Esophagus muscularis mucosa (tissue), 3 donors: ENCODE measurements around the gene BEST3.

Experiments used
- POLR2AphosphoS5 ChIP-seq, 2 donors: sonication (generic); formaldehyde crosslinking; IDR thresholded peaks; one replicate each; pipeline ENCODE4 v1.6.1; 2017; ENCODE audit warnings: antibody characterized with exemption in 2 of 2
- TF ChIP-seq, protein P1 (sequence below), 3 experiments: fragments of 200-600 bp in 2 of 3; fragments of 450-650 bp in 1 of 3; sonication (generic) in 2 of 3; IDR thresholded peaks; one replicate each; pipeline ENCODE4 v1.5.1; 2017 to 2019; ENCODE audit warnings: antibody characterized with exemption in 3 of 3, mild to moderate bottlenecking in 2 of 3, moderate library complexity in 1 of 3

DNA sequence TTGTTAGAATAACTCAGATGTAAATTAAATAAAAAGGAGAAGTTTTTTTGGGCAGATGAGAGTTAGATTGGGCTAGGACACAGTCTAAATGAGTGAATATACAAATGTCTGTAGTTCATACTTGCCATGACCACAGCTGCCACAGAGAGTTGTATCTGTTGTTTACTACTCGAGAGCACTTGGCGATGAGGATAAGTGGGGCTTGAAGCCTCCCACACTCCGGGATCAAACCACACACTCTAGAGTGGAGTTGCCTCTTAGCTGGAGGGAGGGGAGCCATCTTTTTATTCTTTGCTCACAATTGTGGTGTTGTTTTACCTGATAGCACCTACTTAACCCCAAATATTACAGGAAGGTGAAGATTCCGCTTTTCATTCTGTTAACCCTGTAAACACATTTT lies 27.5 kb downstream of the BEST3 start:
- TF ChIP-seq, protein P1, sequence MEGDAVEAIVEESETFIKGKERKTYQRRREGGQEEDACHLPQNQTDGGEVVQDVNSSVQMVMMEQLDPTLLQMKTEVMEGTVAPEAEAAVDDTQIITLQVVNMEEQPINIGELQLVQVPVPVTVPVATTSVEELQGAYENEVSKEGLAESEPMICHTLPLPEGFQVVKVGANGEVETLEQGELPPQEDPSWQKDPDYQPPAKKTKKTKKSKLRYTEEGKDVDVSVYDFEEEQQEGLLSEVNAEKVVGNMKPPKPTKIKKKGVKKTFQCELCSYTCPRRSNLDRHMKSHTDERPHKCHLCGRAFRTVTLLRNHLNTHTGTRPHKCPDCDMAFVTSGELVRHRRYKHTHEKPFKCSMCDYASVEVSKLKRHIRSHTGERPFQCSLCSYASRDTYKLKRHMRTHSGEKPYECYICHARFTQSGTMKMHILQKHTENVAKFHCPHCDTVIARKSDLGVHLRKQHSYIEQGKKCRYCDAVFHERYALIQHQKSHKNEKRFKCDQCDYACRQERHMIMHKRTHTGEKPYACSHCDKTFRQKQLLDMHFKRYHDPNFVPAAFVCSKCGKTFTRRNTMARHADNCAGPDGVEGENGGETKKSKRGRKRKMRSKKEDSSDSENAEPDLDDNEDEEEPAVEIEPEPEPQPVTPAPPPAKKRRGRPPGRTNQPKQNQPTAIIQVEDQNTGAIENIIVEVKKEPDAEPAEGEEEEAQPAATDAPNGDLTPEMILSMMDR (IDR thresholded peaks at IDR 0.05): no peak
- no peak for TF ChIP-seq POLR2AphosphoS5 (IDR thresholded peaks at IDR 0.05)
